Muscle of back (tissue), 11 donors: ENCODE measurements around the gene CIB2. TPM values are rescaled to one million over a fixed set of nuclear protein-coding genes. Genes with fewer than 3 reads are reported as not detected.

Experiments
- DNase-seq, 3 donors: peaks; one replicate each; pipeline versions ENCODE4 v3.0.0 to v3.0.0-alpha.2; 2013
- polyA plus RNA-seq, 10 donors: library from polyadenylated mRNA; unstranded; fragments of 120-200 nt; gene quantifications; one replicate each; pipeline ENCODE4 v1.2.1, GENCODE V29; 2013; ENCODE audit not compliant: insufficient read length in 10 of 10

The CIB2 gene
- polyA plus RNA-seq, 10 donors, result 9.0 to 23.3 (median 18.6) TPM

DNA sequence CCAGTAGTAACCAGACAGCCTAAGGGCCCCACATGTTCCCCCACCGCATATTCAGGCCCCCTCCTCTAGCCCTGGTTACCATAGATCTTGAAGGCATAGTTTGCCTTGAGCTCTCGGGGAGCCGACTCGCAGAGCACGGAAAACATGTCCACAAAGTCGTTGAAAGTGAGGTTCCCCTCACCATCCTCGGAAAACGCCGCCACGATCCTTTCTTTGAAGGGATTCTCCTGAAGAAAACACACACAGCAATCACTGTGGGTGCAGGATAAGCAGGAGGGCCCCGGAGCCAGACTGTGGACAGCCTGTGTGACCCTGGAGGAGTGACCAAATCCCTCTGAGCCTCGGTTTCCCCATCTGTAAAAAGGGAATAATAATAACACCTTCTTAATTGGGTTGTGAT is 22.1 kb downstream of the CIB2 start:
- DNase-seq, result no peak

GRCh38 chr15:78108300-78109084 is 22.8 kb downstream of the CIB2 start:
- peak; percentile 71 to 86 (median 77) for DNase-seq

DNA sequence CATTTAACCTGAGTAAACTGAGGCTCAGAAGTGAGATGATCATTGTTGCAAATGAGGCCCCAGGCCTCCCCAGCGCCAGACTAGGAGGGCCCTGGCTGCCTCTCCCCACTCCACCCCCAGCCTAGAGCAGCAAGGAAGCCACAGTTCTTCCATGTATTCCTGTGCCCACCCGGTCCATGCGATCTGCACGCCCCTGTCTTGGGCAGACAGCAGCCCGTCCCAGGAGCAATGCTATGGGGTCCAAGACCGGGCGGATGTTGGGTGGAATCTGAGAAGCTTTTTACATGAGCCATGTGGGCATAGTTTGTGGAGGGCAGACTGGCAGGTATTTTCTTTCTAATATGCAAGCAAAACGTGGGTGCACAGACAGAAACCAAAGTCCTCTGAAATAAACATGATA is 23.8 kb downstream of the CIB2 start:
- no peak for DNase-seq

DNA sequence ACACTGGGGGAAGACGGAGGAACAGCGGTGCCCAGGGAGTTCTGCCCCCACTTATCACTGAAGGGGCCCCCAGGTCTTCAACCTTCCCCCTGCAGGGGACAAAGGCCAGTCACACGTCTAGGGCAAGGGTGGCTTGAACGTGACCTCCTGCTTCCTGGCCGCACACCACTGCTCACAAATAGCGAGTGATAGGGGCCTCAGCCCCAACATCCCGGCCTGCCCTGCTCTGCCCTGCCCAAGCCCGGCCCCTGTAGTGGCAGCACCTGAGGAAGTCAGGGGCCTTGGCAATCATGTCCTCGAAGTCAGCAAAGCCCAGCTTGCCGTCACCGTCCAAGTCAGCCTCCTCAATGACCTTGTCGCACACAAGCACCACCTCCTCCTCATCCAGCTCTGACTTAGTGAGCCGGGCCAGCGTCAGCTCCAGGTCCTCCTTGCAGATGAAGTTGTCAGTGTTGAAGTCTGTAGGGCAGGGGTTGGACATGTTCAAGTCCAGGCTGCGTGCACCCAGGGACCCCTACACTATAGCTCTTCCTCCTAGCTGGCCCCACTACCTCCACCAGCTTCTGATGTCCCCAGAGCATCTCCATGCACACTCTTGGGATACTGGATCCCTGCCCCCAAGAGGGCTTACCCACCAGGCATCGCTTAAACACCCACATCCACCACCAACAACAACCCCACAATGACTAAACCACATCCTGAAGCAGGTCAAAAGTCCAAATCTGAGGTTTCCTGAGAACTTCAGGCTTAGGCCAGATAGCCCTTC is 25.6 kb downstream of the CIB2 start:
- no peak for DNase-seq

DNA sequence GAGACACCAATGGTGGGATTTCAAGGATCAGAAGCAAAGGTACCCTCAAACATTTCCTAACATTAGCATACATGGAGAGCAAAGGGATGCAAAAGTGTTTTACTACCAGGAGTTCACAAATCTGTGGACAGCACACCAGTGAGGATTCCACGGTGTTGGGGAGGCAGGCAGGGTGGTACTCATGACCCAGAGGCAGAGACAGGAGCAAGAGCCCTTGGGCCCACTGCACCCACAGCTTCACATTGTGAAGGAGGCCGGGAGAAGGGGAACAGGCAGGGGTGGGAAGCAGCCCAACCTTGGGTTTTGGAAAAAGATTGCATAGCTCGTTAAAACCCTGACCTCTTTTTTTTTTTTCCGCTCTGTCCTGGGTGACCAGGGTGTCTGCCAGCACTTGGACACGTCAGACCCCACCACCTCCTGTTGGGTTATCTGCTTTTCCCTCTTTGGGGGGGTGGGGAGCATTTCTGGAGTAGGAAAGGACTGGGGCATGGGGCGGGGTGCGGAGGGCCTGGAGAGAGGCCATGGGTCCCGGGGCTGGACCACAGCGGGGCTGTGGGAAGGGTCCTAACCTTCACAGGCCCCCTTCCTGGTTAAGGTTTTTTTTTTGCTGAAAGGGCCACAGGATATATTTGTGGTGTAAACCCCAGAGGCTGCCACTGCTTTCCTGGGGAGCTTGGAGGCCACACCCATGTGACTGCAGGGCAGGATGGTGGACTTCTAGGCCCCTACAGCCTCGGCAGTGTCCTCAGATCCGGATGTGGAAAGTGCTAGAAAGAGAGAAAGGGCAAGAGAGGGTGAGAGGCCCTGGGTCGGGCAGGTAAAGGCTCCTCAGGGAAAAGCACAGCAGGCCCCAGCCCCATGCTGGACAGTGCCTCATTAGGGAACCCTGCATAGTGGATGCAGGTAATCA is 26.4 kb downstream of the CIB2 start:
- DNase-seq, result no peak

DNA sequence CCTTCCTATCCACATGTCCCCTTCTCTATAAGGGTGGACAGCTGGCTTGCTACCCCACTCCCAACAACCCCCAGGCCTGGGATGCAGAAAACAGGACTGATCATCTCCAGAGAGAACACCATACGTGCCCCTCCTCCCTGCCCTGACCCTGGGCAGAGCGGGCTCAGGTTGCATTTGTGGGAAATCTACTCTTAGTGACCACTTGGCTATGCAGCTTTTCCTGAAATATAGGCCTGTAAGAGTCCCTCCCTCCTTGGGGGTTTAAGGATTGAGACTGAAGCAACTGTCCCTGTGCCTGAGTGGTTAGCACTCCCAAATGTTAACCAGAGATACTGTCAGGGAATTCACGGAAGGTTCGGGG is 27.1 kb downstream of the CIB2 start:
- DNase-seq, result no peak

GRCh38 chr15:78103406-78104118 is 27.7 kb downstream of the CIB2 start:
- peak in 1 of 3 donors; percentile 45 for DNase-seq

DNA sequence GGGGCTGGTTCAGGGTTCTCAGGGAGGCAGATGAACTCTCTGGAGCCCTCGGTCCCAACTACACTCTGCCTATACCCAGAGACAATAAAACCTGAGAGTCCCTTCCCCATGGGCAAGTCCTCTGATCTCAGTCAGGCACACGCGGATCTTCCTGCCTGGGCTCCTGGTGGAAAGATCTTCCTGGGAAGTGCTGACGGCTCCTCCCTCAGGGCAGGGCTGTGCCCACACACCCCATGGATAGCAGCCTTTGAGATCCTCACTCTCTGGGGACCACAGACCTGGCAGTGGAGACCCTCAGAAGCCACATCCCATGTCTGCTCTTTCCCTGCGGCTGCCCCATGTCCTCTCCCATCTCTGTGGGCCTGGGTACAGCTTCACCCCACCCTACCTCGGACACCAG is 28.5 kb downstream of the CIB2 start:
- DNase-seq, result no peak

- no peak for DNase-seq
Measured at GRCh38 chr15:78102211-78102610, 29.0 kb downstream of the CIB2 start.

GRCh38 chr15:78101423-78102105 is 29.7 kb downstream of the CIB2 start:
- DNase-seq, result no peak

GRCh38 chr15:78100886-78101285 is 30.4 kb downstream of the CIB2 start:
- no peak for DNase-seq

GRCh38 chr15:78098131-78098755 is 33.0 kb downstream of the CIB2 start:
- no peak for DNase-seq

DNA sequence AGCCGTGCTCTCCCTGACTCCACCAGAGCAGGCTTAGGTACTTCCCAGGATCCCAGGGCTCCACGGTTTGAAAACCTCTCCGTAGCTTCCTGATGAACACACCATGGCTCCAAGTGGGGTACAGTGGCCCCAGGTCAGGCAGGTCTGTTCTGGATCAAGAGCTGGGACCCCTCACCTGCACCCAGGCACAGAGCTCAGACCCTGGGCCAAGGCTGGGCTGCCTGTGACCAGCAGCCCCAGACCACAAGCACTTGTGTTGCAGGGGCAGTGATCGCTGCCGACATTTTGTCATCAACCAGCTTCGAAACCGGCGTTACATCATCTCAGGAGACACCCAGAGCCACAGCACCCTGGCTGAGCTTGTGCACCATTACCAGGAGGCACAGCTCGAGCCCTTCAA is 33.6 kb downstream of the CIB2 start:
- DNase-seq, result no peak

DNA sequence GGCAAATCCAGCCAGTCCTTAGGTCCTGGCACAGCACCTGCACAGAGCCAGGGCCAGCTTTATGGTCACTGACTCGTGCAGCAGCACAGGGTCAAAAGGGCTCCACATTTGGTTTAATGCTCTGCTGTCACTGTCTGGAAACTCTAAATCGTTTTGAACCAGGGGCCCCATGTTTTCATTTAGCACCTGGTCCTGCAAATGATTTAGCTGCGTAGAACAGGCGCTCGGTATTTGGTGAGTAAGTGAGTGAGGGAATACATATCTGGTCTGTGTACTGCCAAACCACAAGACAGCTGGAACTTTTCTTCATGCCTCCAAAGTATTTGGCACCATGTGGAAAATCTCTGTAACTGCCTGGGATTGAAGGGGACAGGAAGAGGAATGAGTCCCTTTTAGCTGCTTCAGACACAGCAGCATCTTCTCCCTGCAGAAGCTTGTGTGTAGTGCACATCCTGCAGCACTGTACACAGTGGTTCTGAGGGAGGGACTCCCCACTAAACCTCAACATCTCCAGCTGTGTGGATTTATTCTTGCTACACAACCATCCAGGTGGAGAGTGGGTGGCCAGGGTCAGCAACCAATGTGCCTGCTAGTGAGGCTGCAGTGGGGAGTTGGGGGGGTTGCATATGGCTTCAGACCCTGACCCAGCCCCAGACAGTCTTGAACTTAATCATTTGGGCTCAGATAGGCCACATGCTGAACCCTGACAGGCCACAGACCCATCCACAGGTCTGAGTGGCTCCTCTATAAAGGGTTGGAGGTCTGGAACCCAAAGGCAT is 37.8 kb downstream of the CIB2 start:
- peak; percentile 58 to 86 (median 80) for DNase-seq

- DNase-seq, result peak in 1 of 3 donors; percentile 19
Measured at GRCh38 chr15:78092261-78093041, 38.8 kb downstream of the CIB2 start, which contains the start of gene SH2D7. Gene SH2D7 (plus strand): TSS chr15:78092561. CDS start chr15:78092585, 24 bp downstream.

- peak in 1 of 3 donors; percentile 15 for DNase-seq
Measured at GRCh38 chr15:78090422-78091063, 40.7 kb downstream of the CIB2 start.

GRCh38 chr15:78088773-78089080 is 42.5 kb downstream of the CIB2 start:
- DNase-seq, result no peak
